ENCODE measurements around the gene NUDT13.
"Not testable (repeated sequence)": the region's sequence is repeated elsewhere in the genome, so short reads cannot be mapped to it uniquely, and the experiment has no call there.

NUDT13 gene

GRCh38 chr10:73106301-73106700 is 4.0 kb upstream of the NUDT13 start:
- DNase-seq: no peak

DNA sequence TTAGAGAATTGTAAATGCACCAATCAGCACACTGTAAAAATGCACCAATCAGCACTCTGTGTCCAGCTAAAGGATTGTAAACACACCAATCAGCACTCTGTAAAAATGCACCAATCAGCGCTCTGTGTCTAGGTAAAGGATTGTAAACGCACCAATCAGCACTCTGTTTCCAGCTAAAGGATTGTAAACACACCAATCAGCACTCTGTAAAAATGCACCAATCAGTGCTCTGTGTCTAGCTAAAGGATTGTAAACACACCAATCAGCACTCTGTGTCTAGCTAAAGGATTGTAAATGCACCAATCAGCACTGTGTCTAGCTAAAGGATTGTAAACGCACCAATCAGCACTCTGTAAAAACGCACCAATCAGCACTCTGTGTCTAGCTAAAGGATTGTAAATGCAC is 1.0 kb upstream of the NUDT13 start:
- DNase-seq: not testable (repeated sequence)

DNA sequence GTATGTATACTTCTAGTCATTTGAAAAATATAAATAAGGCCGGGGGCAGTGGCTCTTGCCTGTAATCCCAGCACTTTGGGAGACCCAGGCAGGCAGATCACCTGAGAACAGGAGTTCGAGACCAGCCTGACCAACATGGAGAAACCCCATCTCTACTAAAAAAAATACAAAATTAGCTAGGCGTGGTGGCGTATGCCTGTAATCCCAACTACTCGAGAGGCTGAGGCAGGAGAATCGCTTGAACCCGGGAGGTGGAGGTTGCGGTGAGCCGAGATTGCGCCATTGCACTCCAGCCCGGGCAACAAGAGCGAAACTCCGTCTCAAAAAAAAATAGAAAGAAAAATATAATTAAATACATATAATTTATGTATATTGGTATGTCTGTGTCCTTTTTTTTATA is 1.8 kb downstream of the NUDT13 start:
- DNase-seq: not testable (repeated sequence)

- DNase-seq: peak; percentile 19
Measured at GRCh38 chr10:73113551-73113950, 3.3 kb downstream of the NUDT13 start.

DNA sequence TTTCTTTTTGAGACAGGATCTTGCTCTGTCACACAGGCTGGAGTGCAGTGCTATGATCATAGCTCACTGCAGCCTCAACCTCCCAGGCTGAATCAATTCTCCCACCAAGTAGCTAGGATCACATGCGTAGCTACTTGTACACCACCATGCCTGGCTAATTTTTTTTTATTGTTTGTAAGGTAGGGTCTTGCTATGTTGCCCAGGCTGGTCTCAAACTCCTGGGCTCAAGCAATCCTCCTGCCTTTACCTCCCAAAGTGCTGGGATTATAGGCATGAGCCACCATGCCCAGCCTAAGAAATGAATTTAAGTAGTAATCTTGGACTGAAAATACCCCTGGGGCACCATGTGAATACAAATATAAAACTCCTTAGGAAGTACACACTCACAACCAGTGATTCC is 5.8 kb downstream of the NUDT13 start:
- no peak for DNase-seq

DNA sequence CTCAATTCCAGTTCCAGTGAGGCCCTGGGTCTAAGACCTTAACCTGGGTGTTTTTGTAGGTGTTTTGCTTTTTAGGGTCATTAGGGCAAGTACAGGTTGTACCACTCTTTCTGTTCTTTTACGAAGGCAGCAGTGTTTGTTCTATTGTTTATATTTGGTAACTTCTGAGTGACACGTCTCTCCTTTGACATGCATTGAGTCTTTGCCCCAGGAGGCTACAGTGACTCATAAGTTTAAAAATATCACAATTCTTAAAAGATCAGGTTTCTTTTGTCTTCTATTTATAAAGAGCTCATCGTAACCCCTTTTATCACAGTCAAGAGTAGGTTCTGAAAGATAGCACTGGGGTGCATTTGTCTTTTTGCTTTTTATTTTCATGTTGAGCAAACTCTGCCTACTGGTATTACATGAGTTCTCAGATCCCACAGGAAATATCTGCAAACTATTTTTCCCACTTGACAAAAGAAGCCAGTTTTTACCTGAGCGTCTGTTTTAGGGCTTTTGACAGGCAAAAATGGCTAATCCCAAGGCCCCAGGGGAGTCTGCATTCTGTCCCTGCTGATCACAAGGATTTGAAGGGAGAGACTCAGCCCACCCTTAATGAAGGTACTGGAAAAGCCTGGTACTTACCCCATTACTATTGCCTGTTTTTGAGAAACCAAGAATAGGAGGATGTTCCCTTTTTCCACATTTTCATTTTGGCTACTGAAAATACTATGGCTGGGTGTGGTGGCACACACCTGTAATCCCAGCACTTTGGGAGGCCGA is 7.9 kb downstream of the NUDT13 start:
- DNase-seq: peak; percentile 39

- DNase-seq: no peak
Measured at GRCh38 chr10:73119457-73119856, 9.2 kb downstream of the NUDT13 start.

GRCh38 chr10:73119952-73120351 is 9.7 kb downstream of the NUDT13 start:
- DNase-seq: no peak

DNA sequence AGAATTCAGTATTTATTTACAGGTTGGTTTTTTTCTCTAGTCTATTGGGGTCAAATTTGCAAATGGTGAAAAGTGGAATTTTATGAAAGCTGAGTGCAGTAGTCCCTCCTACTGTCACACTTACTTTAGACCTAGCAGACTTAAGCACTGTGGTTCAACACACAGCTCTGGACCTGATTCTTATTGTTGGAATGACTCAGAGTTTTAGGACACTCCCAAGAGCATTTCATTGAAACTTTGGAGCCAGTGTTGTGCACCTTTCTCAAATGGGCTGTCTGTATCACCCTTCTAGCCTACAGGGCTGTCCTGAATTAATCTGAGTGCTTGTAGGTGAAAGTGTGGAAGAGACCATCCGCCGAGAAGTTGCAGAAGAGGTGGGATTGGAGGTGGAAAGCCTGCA is 16.1 kb downstream of the NUDT13 start:
- DNase-seq: no peak

DNA sequence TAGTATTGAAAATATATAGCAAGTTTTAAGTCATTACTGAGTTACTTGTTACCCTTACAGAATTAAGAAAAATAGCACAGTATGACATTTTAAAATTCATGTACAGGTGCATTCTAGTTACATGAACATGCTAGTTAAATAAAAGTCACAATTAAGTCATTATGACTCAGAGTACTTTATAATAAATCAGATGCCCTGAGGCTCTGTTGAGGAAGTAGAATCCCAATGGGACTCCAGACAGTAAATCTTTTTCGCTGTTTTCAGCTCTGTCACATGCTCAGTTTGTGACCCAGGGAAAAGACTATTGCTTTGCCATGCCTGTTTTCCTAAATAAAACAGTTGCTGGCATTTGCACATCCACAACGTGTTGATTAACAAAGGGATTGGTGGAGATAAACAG is 21.0 kb downstream of the NUDT13 start:
- no peak for DNase-seq

DNA sequence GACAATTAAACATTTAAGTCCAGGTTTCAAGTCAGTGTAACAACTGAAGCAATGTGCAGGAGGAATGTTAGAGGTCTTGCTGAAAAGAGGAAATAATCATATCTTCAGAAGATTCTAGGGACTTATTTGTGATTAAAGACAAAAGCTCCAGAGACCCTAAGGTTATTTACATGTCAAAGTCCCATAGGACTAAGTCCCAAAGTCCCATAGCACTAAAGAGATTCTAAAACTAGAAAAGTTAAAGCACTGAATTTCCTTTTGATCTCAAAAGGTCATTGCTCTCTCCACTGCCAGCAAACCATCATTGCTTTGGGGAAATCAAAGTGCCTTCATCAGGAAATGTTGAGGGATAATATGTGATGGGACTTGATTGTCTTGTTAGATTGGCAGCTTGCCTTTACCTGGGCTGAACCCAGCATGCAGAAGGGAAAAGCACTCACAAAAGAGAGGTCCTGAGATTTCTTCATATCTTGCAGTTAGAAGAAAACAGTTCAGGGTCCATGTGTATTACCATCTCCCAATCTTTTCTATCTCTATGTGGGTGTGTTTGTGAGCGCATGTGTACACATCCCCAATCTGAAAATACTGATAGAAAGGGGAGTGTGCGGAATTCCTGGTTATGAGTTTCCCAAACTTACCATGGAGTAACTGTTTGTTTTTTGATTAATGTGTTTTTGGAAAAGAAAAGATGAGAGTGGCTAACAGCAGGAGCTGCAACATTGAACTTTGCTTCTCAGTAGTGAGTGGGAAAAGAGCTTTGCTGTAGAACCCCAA is 21.8 kb downstream of the NUDT13 start:
- DNase-seq: no peak

DNA sequence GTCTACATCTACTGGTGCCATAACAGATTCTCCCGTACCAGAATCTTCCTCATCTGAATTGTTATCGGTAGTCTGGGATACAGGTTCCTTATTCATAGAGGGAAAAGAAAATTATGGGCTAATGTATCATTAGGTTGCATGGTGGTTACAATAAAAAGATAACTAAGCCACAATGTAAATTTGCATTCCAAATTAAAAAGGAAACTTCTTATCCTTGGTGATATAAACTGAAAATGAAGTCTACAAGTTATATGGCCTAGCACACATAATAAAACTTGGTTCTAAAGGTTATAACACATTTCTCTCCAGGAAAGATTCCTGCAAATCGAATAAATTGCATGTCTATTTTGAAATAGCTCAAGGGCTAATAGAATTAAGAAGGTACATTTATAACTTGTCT is 24.5 kb downstream of the NUDT13 start:
- no peak for DNase-seq

DNA sequence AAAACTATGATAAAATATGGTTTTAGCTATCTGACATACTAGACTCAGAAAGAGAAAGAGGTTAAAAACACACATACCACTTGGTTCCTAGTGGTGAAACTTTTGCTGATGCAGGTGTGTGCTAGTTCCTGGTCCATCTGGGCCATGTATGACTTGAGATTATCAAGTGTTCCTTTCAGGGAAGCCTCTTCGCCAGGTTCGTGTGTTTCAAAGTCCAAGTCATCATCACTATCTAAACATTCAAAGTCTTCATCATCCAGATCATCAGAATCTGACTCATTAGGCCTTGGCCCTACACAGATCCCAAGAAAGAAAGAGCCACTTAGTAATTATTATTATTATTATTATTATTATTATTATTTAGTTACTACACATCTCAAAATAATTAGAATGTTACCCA is 26.4 kb downstream of the NUDT13 start:
- no peak for DNase-seq

- no peak for DNase-seq
Measured at GRCh38 chr10:73139251-73139650, 29.0 kb downstream of the NUDT13 start.

GRCh38 chr10:73141603-73142002 is 31.3 kb downstream of the NUDT13 start:
- DNase-seq: no peak

DNA sequence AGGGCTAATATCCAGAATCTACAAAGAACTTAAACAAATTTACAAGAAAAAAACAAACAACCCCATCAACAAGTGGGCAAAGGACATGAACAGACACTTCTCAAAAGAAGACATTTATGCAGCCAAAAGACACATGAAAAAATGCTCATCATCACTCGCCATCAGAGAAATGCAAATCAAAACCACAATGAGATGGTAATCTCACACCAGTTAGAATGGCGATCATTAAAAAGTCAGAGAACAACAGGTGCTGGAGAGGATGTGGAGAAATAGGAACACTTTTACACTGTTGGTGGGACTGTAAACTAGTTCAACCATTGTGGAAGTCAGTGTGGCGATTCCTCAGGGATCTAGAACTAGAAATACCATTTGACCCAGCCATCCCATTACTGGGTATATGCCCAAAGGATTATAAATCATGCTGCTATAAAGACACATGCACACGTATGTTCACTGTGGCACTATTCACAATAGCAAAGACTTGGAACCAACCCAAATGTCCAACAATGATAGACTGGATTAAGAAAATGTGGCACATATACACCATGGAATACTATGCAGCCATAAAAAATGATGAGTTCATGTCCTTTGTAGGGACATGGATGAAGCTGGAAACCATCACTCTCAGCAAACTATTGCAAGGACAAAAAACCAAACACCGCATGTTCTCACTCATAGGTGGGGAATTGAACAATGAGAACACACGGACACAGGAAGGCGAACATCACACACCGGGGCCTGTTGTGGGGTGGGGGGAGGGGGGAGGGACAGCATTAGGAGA is 40.6 kb downstream of the NUDT13 start:
- not testable (repeated sequence) for DNase-seq

DNA sequence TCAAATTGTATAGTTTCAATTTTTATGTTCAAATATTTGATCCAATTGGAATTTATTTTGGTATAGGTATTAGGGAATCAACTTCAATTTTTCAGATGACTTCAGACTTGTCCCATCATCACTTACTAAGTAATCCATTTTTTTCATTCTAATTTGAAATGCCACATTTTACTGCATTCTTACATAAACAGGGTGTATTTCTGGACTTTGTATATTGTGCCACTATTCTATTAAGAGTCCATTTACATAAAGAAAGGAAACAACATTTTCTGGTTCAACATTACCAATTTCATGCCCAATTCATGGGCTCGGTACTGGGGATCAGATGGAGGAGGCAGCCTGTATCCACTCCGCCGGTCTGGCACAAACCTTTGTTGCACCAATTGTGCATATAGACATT is 41.8 kb downstream of the NUDT13 start:
- DNase-seq: no peak

DNA sequence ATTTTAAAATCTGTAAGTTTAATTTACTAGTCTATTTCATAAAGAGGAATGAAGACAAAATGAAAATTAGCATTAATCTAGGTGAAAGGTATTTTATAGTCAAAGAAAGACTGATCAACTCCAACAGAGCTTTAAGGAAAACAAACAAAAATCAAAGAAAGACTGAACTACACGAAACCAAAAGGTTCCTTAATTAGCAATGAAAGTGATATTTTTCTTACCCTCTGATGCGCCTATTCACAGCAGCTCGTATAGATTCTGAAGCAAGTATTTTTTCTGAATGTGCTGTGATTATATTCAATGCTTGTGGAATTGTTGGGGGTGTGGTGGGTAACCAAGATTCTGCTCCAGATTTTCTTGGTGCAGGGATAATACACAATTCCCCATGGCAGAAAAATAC is 45.8 kb downstream of the NUDT13 start:
- no peak for DNase-seq

- DNase-seq: peak; percentile 31
Measured at GRCh38 chr10:73159038-73159648, 48.9 kb downstream of the NUDT13 start.

- DNase-seq: no peak
Measured at GRCh38 chr10:73161079-73161478, 50.8 kb downstream of the NUDT13 start.

- no peak for DNase-seq
Measured at GRCh38 chr10:73161662-73162061, 51.4 kb downstream of the NUDT13 start.

DNA sequence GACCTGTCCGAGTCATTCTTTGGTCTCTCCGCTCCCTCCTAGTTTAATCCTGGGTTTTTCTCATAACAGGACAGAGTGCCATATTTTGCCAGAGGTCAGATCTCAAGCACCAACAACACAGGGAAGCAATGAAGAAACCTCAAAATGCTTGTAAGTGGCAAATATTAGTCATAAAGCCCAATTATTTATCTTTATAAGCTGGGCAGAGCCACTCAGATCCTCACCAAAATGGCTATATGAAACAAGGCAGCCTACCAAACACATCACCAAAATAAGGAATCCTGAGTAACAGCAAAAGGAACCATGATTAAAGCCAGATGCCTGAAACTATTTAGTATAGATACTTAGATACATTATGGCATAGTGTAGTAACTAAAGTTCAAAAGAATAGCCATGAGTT is 52.8 kb downstream of the NUDT13 start:
- DNase-seq: peak; percentile 1

GRCh38 chr10:73166972-73167371 is 56.7 kb downstream of the NUDT13 start:
- no peak for DNase-seq

Data from fibroblast of skin of right quadriceps (primary cell).